Measurements from ENCODE around the gene FEV.

DNA sequence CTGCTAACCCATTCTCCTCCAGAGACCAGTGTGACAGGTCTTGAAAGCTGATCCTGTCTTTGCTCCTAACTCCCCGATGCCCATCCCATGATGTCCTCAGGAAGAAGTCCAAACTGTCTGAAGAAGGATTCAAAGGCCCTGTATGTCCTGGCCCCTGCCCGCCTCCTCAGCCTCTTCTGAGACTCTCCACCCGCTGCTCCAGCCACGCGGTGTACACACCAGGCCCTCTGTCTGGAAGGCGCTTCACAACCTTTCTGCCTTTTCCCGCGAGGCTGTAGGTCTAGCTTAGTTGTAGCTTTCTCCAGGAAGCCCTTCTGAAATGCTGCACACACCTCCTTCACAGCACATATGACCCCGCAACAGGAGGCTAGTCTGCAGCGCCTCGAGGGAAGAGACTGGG lies 31.7 kb upstream of the FEV start:
- no peak for TF ChIP-seq POLR2A (IDR thresholded peaks at IDR 0.05; ENCODE audit: low read length)
- no peak for TF ChIP-seq GATA1 (IDR thresholded peaks at IDR 0.05; ENCODE audit: low read depth, low read length)

Measured in erythroblast (primary cell).